Activated CD8-positive, alpha-beta memory T cell treated with anti-CD3 and anti-CD28 coated beads, Interleukin-2, amount 10 ng/mL, durations not matched to agents 7 days and 5 days (primary cell): ENCODE results near the gene LHPP. TPM values are rescaled to one million over a fixed set of nuclear protein-coding genes. Genes with fewer than 3 reads are reported as not detected.

Experiments used
- ATAC-seq: fragments of 150-1000 bp; cut with Tn5 transposase; one replicate; pipeline ENCODE4 v1.10.0; 2021; ENCODE audit warnings: moderate library complexity
- CTCF ChIA-PET: fragments of 350-600 bp; sonication (Branson Sonifier 250); formaldehyde crosslinking; loops from one replicate; lab custom pipeline; 2021; ENCODE audit warnings: antibody characterized with exemption; lab: Charles Lee
- DNase-seq: peaks from one replicate; pipeline ENCODE4 v3.0.0-alpha.2; 2020
- H3K27ac Mint-ChIP-seq: one replicate; pipeline ENCODE4 v1.8.0; 2021; ENCODE audit warnings: mild to moderate bottlenecking, mixed read lengths
- H3K27me3 Mint-ChIP-seq: one replicate; pipeline ENCODE4 v1.8.0; 2021; ENCODE audit warnings: mixed read lengths
- H3K36me3 Mint-ChIP-seq: one replicate; pipeline ENCODE4 v1.8.0; 2021; ENCODE audit warnings: mild to moderate bottlenecking, mixed read lengths
- H3K4me1 Mint-ChIP-seq: one replicate; pipeline ENCODE4 v1.8.0; 2021; ENCODE audit warnings: mixed read lengths
- H3K4me3 Mint-ChIP-seq: one replicate; pipeline ENCODE4 v1.8.0; 2021; ENCODE audit warnings: mild to moderate bottlenecking, moderate library complexity, mixed read lengths
- H3K9me3 Mint-ChIP-seq: one replicate; pipeline ENCODE4 v1.8.0; 2022; ENCODE audit warnings: low read depth, mixed read lengths
- total RNA-seq, 2 experiments: library from RNA; stranded (reverse); gene quantifications; one replicate each; pipeline ENCODE4 v1.2.3, GENCODE V29; 2021

Gene LHPP
- total RNA-seq, 2 experiments from 2014 or later: 10.6 to 16.7 TPM

DNA sequence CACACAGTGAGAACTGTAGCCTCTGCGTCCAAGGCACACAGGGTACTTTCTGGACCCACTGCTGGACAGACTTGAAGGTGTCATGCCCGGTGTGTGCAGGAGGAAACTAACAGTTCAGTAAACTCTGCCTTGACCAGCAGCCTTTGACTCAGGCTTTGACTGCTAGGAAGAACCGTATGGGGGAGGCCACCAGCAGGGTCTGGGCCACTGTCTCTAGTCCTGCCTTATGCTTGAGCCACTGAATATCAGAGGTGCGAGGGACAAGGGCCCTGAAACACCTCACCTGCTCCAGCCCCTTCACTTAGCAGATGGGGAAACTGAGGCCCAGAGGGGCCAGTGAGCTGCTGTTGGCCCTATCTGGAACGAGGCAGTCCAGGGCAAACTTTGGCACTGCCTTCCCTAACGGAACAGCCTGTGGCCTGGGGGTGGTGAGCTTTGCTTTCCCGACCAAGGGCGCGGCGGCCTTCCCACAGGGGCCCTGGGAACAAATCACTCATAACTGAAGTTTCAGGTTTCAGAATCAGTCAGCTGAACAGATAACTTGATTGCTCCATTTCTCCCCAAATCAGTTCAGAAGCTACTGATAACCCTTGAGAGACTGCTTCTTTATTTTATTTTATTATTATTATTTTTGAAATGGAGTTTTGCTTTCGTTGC, 152.5 kb downstream of the LHPP start:
- peak; percentile 48 for ATAC-seq
- Mint-ChIP-seq H3K4me1 (peaks cover 59% of the 10 kb centered on the region), H3K36me3 (peaks cover 2% of the 10 kb centered on the region), H3K4me3 (no peak overlapping the region), H3K27me3 (no peaks in the 10 kb centered on the region), H3K9me3 (no peaks in the 10 kb centered on the region), H3K27ac (no peak overlapping the region)
- CTCF ChIA-PET: interaction anchor here (1.3 to 1.6 kb wide), 2 partner anchors 64 to 131 kb away, joined by 3 to 4 read pairs; no protein-coding TSS in a partner anchor
- DNase-seq: peak; percentile 76

DNA sequence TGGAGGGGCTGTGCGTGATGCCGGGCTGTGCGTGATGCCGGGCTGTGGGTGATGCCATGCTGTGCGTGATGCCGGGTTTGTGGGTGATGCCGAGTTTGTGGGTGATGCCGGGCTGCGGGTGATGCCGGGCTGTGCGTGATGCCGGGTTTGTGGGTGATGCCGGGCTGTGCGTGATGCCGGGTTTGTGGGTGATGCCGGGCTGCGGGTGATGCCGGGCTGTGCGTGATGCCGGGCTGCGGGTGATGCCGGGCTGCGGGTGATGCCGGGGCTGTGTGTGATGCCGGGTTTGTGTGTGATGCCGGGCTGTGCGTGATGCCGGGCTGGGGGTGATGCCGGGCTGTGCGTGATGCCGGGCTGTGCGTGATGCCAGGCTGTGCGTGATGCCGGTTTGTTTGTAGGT, 153.6 kb downstream of the LHPP start:
- H3K36me3 Mint-ChIP-seq: peaks cover 2% of the 10 kb centered on the region
- DNase-seq (no peak), ATAC-seq (no peak)
- H3K4me1 Mint-ChIP-seq: peaks cover 65% of the 10 kb centered on the region
- no peaks in the 10 kb centered on the region for H3K27me3 Mint-ChIP-seq
- CTCF ChIA-PET: no interaction called here
- H3K4me3 Mint-ChIP-seq: no peak overlapping the region
- no peak overlapping the region for H3K27ac Mint-ChIP-seq
- H3K9me3 Mint-ChIP-seq: no peaks in the 10 kb centered on the region

DNA sequence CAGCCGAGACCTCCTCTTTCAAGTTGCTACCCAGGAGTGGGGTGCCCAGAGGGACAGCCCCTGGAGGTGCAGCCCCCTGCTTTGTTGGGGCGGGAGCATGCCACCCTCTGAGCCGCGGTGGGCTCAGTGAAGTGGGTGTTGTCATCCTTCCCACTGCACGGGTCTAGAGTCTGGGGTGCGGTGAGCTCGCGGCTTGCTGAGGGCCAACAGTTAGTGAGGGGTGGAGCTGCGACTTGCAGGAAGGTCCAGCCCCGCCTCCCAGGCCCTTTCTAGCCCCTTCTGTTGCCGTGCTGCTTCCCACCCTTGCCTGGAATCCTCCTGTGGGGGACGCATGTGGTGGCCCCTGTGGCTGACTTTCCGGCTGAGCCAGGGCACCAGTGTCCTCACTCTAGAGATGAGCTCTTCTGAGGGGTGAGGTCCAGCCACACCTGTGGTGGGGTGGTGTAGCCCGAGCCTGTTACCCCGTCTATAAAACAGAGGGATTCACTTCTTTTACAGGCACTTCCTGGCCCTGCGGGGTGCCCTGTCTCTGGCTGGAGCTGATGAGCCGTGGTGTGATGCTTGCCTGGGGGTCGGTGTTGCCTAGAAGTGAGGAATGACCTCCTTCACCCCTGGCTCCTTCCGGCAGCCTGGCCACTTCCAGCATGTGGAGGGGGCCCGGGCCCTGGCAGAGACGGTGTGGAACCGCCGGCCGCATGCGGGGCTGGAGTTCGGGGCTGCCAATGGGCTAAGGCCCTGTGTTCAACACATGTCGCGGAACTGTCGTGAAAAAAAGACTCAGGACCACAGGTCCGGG, 154.6 kb downstream of the LHPP start:
- H3K9me3 Mint-ChIP-seq: no peaks in the 10 kb centered on the region
- H3K27ac Mint-ChIP-seq: no peak overlapping the region
- H3K27me3 Mint-ChIP-seq: no peaks in the 10 kb centered on the region
- peaks cover 2% of the 10 kb centered on the region for H3K36me3 Mint-ChIP-seq
- no peak for DNase-seq
- no peak overlapping the region for H3K4me3 Mint-ChIP-seq
- CTCF ChIA-PET: no interaction called here
- ATAC-seq: no peak
- H3K4me1 Mint-ChIP-seq: peaks cover 62% of the 10 kb centered on the region

DNA sequence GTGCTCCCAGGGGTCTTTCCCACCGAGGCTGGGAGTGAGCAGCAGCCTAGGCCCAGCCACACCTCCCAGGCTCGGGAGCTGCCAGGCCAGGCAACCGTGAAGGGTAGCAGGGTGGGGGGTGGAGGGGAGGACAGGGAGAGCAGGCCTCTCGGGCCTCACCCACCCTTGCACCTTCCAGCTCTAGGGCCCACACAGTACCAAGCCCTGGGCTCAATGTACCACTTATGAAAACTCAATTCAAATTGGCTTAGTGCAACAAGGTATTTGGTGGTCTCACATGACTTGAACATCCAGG, 155.2 kb downstream of the LHPP start:
- Mint-ChIP-seq H3K9me3 (no peaks in the 10 kb centered on the region), H3K4me3 (no peak overlapping the region), H3K36me3 (peaks cover 2% of the 10 kb centered on the region), H3K27me3 (no peaks in the 10 kb centered on the region), H3K27ac (no peak overlapping the region), H3K4me1 (peaks cover 57% of the 10 kb centered on the region)
- CTCF ChIA-PET: no interaction called here
- no peak for DNase-seq
- no peak for ATAC-seq

DNA sequence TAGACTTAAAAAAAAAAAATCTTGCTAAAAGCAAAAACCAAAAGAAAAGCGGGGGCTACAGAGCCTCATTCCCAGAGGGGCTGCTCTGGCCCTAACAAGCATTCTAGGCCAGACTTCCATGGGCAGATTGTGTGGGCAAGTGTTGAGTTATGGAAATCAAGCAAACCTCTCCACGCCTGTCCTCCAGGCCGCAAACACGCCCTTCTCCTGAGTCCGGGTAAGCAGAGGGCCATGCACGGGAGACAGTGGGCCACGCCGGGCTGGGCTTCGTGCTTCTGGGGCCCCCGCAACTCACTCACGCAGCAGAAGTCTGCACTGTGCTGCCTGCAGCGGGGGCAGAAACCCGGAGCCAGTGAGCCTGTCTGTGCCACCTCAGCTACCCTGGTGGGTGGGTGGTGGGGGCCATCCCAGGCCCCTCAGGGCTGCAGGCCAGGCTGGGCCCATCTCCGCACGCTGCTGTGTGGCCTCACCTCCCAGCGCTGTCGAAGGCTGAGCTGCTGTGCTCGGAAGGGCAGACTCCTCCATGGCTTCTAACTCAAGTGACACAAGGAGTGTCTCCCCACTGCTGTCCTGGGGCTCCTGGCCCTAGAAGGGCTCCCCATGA, 156.9 kb downstream of the LHPP start:
- Mint-ChIP-seq H3K4me3 (no peak overlapping the region), H3K9me3 (no peaks in the 10 kb centered on the region), H3K27ac (no peak overlapping the region), H3K4me1 (peaks cover 42% of the 10 kb centered on the region), H3K36me3 (peaks cover 2% of the 10 kb centered on the region), H3K27me3 (no peaks in the 10 kb centered on the region)
- CTCF ChIA-PET: interaction anchor here (1.6 kb wide), 1 partner anchor 123 kb away, joined by 9 read pairs; no protein-coding TSS in a partner anchor
- ATAC-seq (no peak), DNase-seq (no peak)

DNA sequence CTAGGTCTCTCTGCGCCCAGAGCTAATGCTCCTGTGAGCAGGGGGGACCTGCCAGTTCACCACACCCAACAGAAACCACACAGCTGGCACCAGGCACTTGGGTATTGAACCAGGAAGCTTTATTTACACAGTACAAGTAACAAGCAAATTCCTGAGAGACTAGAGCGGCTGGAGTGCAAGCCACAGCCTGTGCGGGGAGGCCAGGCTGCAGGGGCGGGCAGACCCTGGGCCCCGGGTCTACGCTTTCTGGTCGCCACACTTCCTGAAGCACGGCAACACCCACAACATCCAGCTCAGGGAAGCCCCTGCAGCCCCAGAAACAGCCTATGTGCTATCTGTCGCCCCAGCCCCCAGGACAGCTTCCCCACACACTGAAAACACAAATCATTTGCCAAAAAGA, 157.6 kb downstream of the LHPP start:
- H3K4me3 Mint-ChIP-seq: no peak overlapping the region
- ATAC-seq (no peak), DNase-seq (no peak)
- H3K4me1 Mint-ChIP-seq: peaks cover 38% of the 10 kb centered on the region
- CTCF ChIA-PET: interaction anchor here (1.6 kb wide), 1 partner anchor 122 kb away, joined by 9 read pairs; no protein-coding TSS in a partner anchor
- peaks cover 2% of the 10 kb centered on the region for H3K36me3 Mint-ChIP-seq
- no peak overlapping the region for H3K27ac Mint-ChIP-seq
- H3K9me3 Mint-ChIP-seq: no peaks in the 10 kb centered on the region
- no peaks in the 10 kb centered on the region for H3K27me3 Mint-ChIP-seq

DNA sequence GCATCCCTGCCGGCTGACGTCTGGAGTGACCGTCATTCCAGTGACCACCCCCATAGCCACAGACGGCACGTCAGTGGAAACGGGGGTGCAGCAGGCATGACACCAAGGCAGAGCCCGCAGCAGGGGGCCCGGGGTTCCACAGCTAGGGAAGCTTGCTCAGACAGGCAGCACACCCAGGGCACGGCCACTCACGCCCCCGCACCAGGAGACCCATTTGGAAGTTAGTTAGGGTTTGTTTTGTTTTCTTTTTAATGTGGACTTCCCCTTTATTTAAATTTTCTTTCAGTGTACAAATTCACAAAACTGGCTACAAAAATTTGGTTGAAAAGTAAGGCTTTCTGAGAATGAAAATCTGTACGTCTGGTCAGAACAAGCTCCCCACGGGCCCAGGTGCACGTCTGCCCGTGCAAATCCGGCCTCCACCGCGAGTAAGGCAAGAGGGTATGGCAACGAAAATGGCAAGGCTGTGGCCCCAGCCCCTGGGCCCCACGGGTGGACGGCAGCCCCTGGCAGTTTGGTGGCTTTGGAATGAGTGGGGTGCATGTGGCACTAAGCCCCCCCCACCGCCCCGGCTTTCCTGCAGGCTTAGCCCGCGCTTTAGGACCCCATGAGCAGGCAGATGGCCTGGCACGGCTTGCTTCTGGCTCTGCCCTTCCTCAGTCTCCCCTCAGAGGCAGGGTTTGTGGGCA, 158.3 kb downstream of the LHPP start:
- Mint-ChIP-seq H3K36me3 (peaks cover 2% of the 10 kb centered on the region), H3K4me1 (peaks cover 31% of the 10 kb centered on the region), H3K27ac (no peak overlapping the region), H3K9me3 (no peaks in the 10 kb centered on the region), H3K27me3 (no peaks in the 10 kb centered on the region), H3K4me3 (no peak overlapping the region)
- CTCF ChIA-PET: interaction anchor here (1.6 kb wide), 1 partner anchor 121 kb away, joined by 9 read pairs; no protein-coding TSS in a partner anchor
- no peak for ATAC-seq
- no peak for DNase-seq

DNA sequence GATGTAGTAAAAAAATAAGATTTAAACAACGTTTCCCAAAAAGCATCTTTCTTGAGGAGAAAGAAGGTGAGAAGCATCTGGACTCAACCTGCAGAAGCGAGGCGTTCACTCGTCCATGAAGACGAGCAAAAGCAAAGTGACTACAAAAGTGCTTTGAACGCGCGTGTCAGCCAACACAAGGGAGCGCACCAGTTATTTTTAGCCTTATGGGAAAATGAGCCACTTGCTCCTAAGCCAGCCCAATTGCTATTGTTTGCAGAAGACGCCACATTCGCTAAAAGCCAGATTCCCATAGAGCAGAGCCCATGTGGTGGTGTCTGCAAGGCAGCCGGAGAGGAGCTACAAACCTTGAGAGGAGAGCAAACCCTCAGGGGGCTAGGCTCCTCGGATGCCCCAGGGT, 160.0 kb downstream of the LHPP start:
- CTCF ChIA-PET: interaction anchor here (0.9 kb wide), 1 partner anchor 120 kb away, joined by 3 read pairs; no protein-coding TSS in a partner anchor
- no peak overlapping the region for H3K4me3 Mint-ChIP-seq

DNA sequence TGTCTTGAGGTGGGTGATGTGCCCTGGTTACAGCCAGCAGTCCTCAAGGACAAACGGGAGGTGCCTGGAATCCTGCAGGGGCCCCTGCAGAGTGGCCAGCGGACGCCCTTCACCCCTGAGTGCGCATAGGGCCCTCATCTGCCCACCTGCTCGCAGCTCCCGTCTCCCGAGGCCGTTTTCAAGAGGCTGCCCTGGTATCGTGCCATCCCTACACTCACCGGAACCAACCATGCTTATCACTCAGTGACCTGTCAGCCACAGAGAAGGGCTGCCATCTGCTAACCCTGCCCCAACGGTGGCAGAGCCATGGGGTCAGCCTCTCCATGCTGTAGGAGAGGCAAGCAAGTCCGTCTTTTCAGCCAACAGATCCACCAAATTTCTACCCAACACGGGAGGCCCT, 160.5 kb downstream of the LHPP start:
- Mint-ChIP-seq H3K27me3 (no peaks in the 10 kb centered on the region), H3K36me3 (peaks cover 3% of the 10 kb centered on the region), H3K9me3 (no peaks in the 10 kb centered on the region), H3K4me1 (peaks cover 31% of the 10 kb centered on the region), H3K4me3 (no peak overlapping the region), H3K27ac (no peak overlapping the region)
- no peak for ATAC-seq
- DNase-seq: no peak
- CTCF ChIA-PET: no interaction called here

More for the DNA sequence above, 160.0 kb downstream of the LHPP start:
- peaks cover 3% of the 10 kb centered on the region for H3K36me3 Mint-ChIP-seq
- ATAC-seq (no peak), DNase-seq (no peak)
- no peaks in the 10 kb centered on the region for H3K27me3 Mint-ChIP-seq
- H3K9me3 Mint-ChIP-seq: no peaks in the 10 kb centered on the region
- peaks cover 26% of the 10 kb centered on the region for H3K4me1 Mint-ChIP-seq
- H3K27ac Mint-ChIP-seq: no peak overlapping the region

DNA sequence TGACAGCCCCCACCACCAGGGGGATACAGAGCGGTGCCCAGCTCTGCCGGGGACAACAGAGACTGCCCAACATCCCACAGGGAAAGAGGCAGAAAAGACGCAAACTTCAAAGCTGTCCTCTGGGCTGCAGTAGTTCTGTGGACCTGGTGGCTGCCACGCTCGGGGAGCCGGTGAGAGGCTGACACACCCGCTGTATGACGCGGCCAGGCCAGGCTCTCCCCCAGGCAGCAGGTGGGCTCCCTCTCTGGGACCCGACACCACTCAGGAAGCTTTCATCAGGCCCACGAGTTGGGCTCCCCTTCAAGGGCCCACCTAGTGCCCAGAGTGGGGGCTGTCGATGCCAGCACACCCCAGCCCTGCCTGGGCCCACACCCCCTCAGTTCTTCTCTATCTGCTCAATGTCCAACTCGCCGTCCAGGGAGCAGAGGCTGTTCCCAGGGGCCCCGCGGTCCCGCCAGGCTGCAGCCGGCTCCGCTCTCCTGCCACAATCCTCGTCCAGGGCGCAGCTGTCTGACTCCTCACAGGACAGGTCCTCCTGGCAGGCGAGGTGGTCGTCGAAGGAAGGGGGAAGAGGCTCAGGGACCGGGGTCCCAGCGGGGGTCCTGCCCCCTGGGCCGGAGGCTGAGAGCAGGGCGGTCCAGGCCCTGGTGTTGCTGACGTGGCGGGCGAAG, 161.4 kb downstream of the LHPP start:
- ATAC-seq (no peak), DNase-seq (no peak)
- H3K9me3 Mint-ChIP-seq: no peaks in the 10 kb centered on the region
- H3K27me3 Mint-ChIP-seq: no peaks in the 10 kb centered on the region
- peaks cover 3% of the 10 kb centered on the region for H3K36me3 Mint-ChIP-seq
- peaks cover 40% of the 10 kb centered on the region for H3K4me1 Mint-ChIP-seq
- H3K4me3 Mint-ChIP-seq: no peak overlapping the region
- no peak overlapping the region for H3K27ac Mint-ChIP-seq
- CTCF ChIA-PET: no interaction called here

DNA sequence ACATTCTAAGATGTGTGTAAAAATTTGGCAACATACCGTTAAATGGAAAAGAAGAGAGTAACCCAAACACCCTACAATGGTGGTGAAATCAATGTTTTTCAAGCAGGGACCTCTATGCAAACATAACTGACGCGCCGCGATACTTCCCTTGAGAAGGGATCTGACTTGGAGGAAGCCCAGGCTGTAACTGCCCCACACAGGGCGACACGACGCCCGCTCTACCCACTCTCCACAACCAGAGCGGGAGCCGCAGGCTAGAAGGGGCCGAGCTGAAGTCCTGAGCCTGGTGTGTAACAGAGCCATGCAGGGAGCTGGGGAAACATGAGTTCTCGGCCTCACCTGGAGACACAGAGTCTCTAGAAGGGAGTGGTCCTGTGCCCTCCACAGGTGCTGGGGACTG, 162.4 kb downstream of the LHPP start:
- Mint-ChIP-seq H3K4me1 (peaks cover 35% of the 10 kb centered on the region), H3K4me3 (no peak overlapping the region), H3K9me3 (no peaks in the 10 kb centered on the region), H3K27ac (no peak overlapping the region), H3K27me3 (no peaks in the 10 kb centered on the region), H3K36me3 (peaks cover 3% of the 10 kb centered on the region)
- no peak for DNase-seq
- CTCF ChIA-PET: no interaction called here
- ATAC-seq: no peak

DNA sequence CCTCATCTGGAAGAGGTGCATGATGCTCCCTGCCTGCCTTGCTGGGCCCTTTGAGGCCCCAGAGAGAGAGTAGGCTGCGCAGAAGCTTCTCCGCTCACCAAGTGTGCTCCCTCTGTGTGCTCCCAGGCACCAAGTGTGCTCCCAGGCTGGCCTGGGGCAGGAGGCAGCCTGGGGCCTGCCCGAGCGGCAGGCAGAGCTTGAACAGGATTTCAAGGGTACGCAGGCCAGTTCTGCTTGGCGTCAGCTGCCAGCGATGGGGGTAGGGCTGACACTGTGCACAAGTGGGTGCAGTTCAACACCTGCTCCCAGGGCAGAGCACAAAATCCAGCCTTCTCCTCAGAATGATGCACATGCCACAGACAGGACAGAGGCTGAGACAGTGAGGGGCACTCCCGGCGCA, 162.8 kb downstream of the LHPP start:
- Mint-ChIP-seq H3K4me3 (no peak overlapping the region), H3K9me3 (no peaks in the 10 kb centered on the region), H3K27me3 (no peaks in the 10 kb centered on the region), H3K4me1 (peaks cover 35% of the 10 kb centered on the region), H3K27ac (no peak overlapping the region), H3K36me3 (peaks cover 3% of the 10 kb centered on the region)
- CTCF ChIA-PET: interaction anchor here (0.7 kb wide), 1 partner anchor 9 kb away, joined by 3 read pairs; no protein-coding TSS in a partner anchor
- ATAC-seq (no peak), DNase-seq (no peak)

DNA sequence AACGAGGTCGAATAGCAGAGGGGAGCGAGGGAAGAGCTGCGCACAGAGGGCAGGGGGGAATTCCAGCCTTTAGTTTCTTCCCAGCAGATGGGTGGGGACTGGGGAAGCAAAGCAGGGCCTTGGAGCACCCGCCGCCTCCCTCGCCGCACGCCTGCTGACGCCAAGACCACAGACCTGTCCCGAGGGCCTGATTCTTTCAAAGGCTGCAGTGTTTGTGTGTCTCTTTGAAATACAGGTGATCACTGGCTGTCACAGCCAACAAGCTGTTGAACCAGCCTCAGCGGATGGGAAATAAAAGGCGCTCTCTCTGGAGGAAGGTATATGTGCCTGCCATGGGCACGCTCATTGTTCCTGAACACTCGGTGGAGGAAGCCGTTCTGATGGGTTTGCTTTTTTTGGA, 163.3 kb downstream of the LHPP start:
- H3K36me3 Mint-ChIP-seq: peaks cover 3% of the 10 kb centered on the region
- H3K27me3 Mint-ChIP-seq: no peaks in the 10 kb centered on the region
- CTCF ChIA-PET: interaction anchor here (0.7 to 1.0 kb wide), 2 partner anchors 9 to 26 kb away, joined by 3 read pairs; no protein-coding TSS in a partner anchor
- peaks cover 32% of the 10 kb centered on the region for H3K4me1 Mint-ChIP-seq
- H3K9me3 Mint-ChIP-seq: no peaks in the 10 kb centered on the region
- ATAC-seq (no peak), DNase-seq (no peak)
- H3K4me3 Mint-ChIP-seq: no peak overlapping the region
- H3K27ac Mint-ChIP-seq: no peak overlapping the region
